Panc1 (cell line): Measurements from ENCODE around the gene GLB1L3.

ENCODE experiments used
- CTCF ChIP-seq: fragments of 450-650 bp; IDR thresholded peaks from 2 replicates; pipeline ENCODE4 v1.5.1; 2017; ENCODE audit warnings: mild to moderate bottlenecking
- POLR2AphosphoS5 ChIP-seq: IDR thresholded peaks from 2 replicates; pipeline ENCODE4 v1.6.1; 2012; ENCODE audit warnings: mild to moderate bottlenecking, low read depth, low read length, moderate library complexity
- REST ChIP-seq, 2 experiments: IDR thresholded peaks; 2 replicates each; pipeline ENCODE4 v1.6.1; 2011 to 2012; ENCODE audit warnings: low read depth in 2 of 2, control low read depth in 1 of 2, low read length in 1 of 2, mild to moderate bottlenecking in 1 of 2, moderate library complexity in 1 of 2; ENCODE audit not compliant: insufficient read depth in 1 of 2
- SIN3A ChIP-seq: IDR thresholded peaks from 2 replicates; pipeline ENCODE4 v1.6.1; 2012; ENCODE audit warnings: low read depth, mild to moderate bottlenecking, low read length, moderate library complexity, borderline replicate concordance; ENCODE audit not compliant: insufficient read depth
- TCF7L2 ChIP-seq: IDR thresholded peaks from 2 replicates; pipeline ENCODE4 v1.6.1; 2011; ENCODE audit warnings: mild to moderate bottlenecking, low read depth, low read length, inconsistent platforms

DNA sequence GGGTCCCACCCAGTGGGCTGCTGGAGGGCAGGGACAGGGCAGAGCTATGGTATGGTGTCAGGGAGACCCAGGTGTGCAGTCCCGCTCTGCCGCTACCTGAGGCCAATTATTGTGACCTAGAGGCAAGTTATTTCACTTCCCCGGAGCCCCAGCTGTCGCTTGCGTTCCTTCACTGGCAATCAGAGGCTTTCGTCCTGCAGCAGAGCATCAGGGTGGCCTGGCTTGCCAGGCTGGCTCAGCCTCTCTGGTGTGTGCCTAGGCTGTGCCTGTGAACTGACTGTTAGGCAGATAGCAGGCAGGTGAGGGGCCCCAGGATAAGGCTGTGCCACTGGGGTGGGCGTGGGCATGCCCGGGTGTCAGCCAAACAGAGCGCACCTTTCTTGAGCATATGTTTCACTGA lies 87.0 kb downstream of the GLB1L3 start:
- no peak for TF ChIP-seq CTCF
- no peak for TF ChIP-seq POLR2AphosphoS5
- TF ChIP-seq SIN3A, result no peak
- TF ChIP-seq TCF7L2, result no peak
- TF ChIP-seq REST (IDR thresholded peaks at IDR 0.05; ENCODE audit: insufficient read depth in 1 of 2, low read depth in 2 of 2, low read length in 1 of 2), result no peak
